ENCODE measurements around the gene ZNF341.
"Not testable (repeated sequence)": the region's sequence is repeated elsewhere in the genome, so short reads cannot be mapped to it uniquely, and the experiment has no call there.

Gene ZNF341

GRCh38 chr20:33772439-33772838, 40.6 kb downstream of the ZNF341 start:
- DNase-seq, result no peak

- DNase-seq, result no peak
Measured at GRCh38 chr20:33773412-33774089, 41.8 kb downstream of the ZNF341 start.

- DNase-seq, result no peak
Measured at GRCh38 chr20:33777816-33778215, 46.0 kb downstream of the ZNF341 start.

- DNase-seq, result no peak
Measured at GRCh38 chr20:33781133-33781532, 49.3 kb downstream of the ZNF341 start.

GRCh38 chr20:33781945-33782344, 50.1 kb downstream of the ZNF341 start:
- no peak for DNase-seq

- no peak for DNase-seq
Measured at GRCh38 chr20:33783256-33783655, 51.5 kb downstream of the ZNF341 start.

GRCh38 chr20:33783818-33784217, 52.0 kb downstream of the ZNF341 start:
- no peak for DNase-seq

GRCh38 chr20:33784225-33784624, 52.4 kb downstream of the ZNF341 start:
- no peak for DNase-seq

- DNase-seq, result no peak
Measured at GRCh38 chr20:33785503-33785902, 53.7 kb downstream of the ZNF341 start.

GRCh38 chr20:33787253-33787891, 55.6 kb downstream of the ZNF341 start:
- no peak for DNase-seq

- no peak for DNase-seq
Measured at GRCh38 chr20:33788351-33789049, 56.7 kb downstream of the ZNF341 start.

GRCh38 chr20:33789109-33789857, 57.5 kb downstream of the ZNF341 start:
- DNase-seq, result peak; percentile 99

GRCh38 chr20:33789858-33790182, 58.0 kb downstream of the ZNF341 start:
- no peak for DNase-seq

- DNase-seq, result no peak
Measured at GRCh38 chr20:33790566-33790965, 58.8 kb downstream of the ZNF341 start.

GRCh38 chr20:33791021-33791420, 59.2 kb downstream of the ZNF341 start:
- DNase-seq, result no peak

GRCh38 chr20:33791540-33791939, 59.7 kb downstream of the ZNF341 start:
- DNase-seq, result no peak

GRCh38 chr20:33791959-33792597, 60.3 kb downstream of the ZNF341 start:
- DNase-seq, result peak; percentile 20

GRCh38 chr20:33792598-33792989, 60.8 kb downstream of the ZNF341 start:
- DNase-seq, result not testable (repeated sequence)

GRCh38 chr20:33793011-33793931, 61.5 kb downstream of the ZNF341 start:
- DNase-seq, result no peak

GRCh38 chr20:33796263-33796906, 64.6 kb downstream of the ZNF341 start:
- no peak for DNase-seq

GRCh38 chr20:33796907-33797544, 65.2 kb downstream of the ZNF341 start:
- no peak for DNase-seq
